Astrocyte (in vitro differentiated cells and primary cell): ENCODE results near the gene HOXB2. TPM values are rescaled to one million over a fixed set of nuclear protein-coding genes. Genes with fewer than 3 reads are reported as not detected.

Source experiments
- DNase-seq: peaks from one replicate; pipeline ENCODE4 v3.0.0-alpha.2; 2010; ENCODE audit warnings: low read depth
- FAIRE-seq: peaks from 2 replicates; lab custom pipeline; 2011; peaks lifted over from hg19 to GRCh38; lab: Jason Lieb, UNC
- H2AFZ ChIP-seq: 2 replicates; pipeline ENCODE4 v1.6.0; 2012; ENCODE audit warnings: low read depth, low read length, inconsistent platforms
- H3K27ac ChIP-seq: 2 replicates; pipeline ENCODE4 v1.5.1; 2011; ENCODE audit warnings: low read depth, low read length, inconsistent platforms
- H3K27me3 ChIP-seq: 2 replicates; pipeline ENCODE4 v1.6.0; 2011; ENCODE audit warnings: low read length, inconsistent platforms; ENCODE audit not compliant: insufficient read depth
- H3K36me3 ChIP-seq: 2 replicates; pipeline ENCODE4 v1.5.1; 2011; ENCODE audit warnings: low read length, inconsistent platforms; ENCODE audit not compliant: insufficient read depth
- H3K4me1 ChIP-seq: 2 replicates; pipeline ENCODE4 v1.5.1; 2011; ENCODE audit warnings: low read length, inconsistent platforms; ENCODE audit not compliant: insufficient read depth
- H3K4me2 ChIP-seq: 2 replicates; pipeline ENCODE4 v1.6.0; 2012; ENCODE audit warnings: low read length, inconsistent platforms
- H3K4me3 ChIP-seq: 2 replicates; pipeline ENCODE4 v1.5.1; 2011; ENCODE audit warnings: low read depth, mild to moderate bottlenecking, low read length, inconsistent platforms; ENCODE audit not compliant: insufficient read depth
- H3K79me2 ChIP-seq: 2 replicates; pipeline ENCODE4 v1.6.0; 2012; ENCODE audit warnings: mild to moderate bottlenecking, low read length, inconsistent platforms; ENCODE audit not compliant: insufficient read depth
- H3K9ac ChIP-seq: 2 replicates; pipeline ENCODE4 v1.6.0; 2012; ENCODE audit warnings: mild to moderate bottlenecking, low read length, inconsistent platforms
- H3K9me3 ChIP-seq: 2 replicates; pipeline ENCODE4 v1.5.1; 2012; ENCODE audit warnings: low read depth, mild to moderate bottlenecking, low read length, inconsistent platforms; ENCODE audit not compliant: insufficient read depth
- H4K20me1 ChIP-seq: 2 replicates; pipeline ENCODE4 v1.6.0; 2012; ENCODE audit warnings: low read length, inconsistent platforms; ENCODE audit not compliant: insufficient read depth
- H3K27ac Mint-ChIP-seq: one replicate; pipeline ENCODE4 v1.8.0; 2021; ENCODE audit warnings: mild to moderate bottlenecking, mixed read lengths; ENCODE audit not compliant: unreplicated experiment
- H3K27me3 Mint-ChIP-seq: one replicate; pipeline ENCODE4 v1.8.0; 2021; ENCODE audit warnings: low read depth, mixed read lengths; ENCODE audit not compliant: unreplicated experiment
- H3K36me3 Mint-ChIP-seq: one replicate; pipeline ENCODE4 v1.8.0; 2021; ENCODE audit warnings: low read depth, mixed read lengths; ENCODE audit not compliant: unreplicated experiment
- H3K4me1 Mint-ChIP-seq: one replicate; pipeline ENCODE4 v1.8.0; 2021; ENCODE audit warnings: low read depth, mixed read lengths; ENCODE audit not compliant: unreplicated experiment
- H3K4me3 Mint-ChIP-seq: one replicate; pipeline ENCODE4 v1.8.0; 2021; ENCODE audit warnings: mild to moderate bottlenecking, moderate library complexity, mixed read lengths; ENCODE audit not compliant: unreplicated experiment
- H3K9me3 Mint-ChIP-seq: one replicate; pipeline ENCODE4 v1.8.0; 2021; ENCODE audit warnings: mild to moderate bottlenecking, mixed read lengths; ENCODE audit not compliant: unreplicated experiment
- EZH2 ChIP-seq: IDR thresholded peaks from 2 replicates; pipeline ENCODE4 v1.6.1; 2012; ENCODE audit warnings: mild to moderate bottlenecking, low read length, inconsistent platforms; ENCODE audit not compliant: insufficient read depth
- total RNA-seq: library from RNA; stranded (reverse); gene quantifications from 2 replicates; pipeline ENCODE4 v1.2.1, GENCODE V29; 2021
- TF ChIP-seq, protein P1 (sequence below): IDR thresholded peaks from 2 replicates; pipeline ENCODE4 v1.5.1; 2011; ENCODE audit warnings: low read depth, mild to moderate bottlenecking, inconsistent platforms, low read length, moderate library complexity; ENCODE audit not compliant: insufficient read depth

The HOXB2 gene
- total RNA-seq, 1 donor from 2014 or later: 0.41 TPM

DNA sequence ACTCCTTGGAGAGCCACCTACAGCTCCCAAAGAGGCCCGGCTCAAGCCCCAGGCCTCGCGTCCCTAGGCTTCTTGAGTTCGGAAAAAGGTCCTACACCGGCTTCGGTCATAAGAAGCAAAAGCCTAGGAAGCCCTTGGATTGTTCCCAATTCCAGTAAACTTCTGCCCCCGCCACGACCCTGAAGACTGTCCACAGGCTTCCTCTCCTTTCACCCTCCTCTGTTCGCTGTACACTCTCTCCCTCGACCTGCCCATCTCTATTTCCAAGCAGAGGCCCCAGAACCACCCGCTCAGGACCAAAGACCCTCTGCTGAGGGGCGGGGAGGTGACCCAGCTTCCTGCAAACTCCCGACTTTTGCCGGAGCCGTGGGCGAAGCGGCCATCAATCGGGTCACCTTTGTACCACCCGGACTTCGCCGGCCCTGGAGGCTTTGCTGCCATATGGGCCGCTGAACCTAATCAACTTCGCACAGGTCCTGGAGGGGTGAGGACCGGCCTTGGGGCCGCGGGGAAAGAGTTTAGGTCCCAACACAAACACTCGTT lies 2.7 kb downstream of the HOXB2 start:
- peaks cover 10% of the 10 kb centered on the region for H3K9me3 Mint-ChIP-seq
- H3K4me3 ChIP-seq: peak overlapping the region; percentile 84
- no peaks in the 10 kb centered on the region for H4K20me1 ChIP-seq
- H3K27ac Mint-ChIP-seq: peak overlapping the region; percentile 77
- H3K4me3 Mint-ChIP-seq: peak overlapping the region; percentile 76
- peaks cover 80% of the 10 kb centered on the region for H3K27me3 Mint-ChIP-seq
- H3K27me3 ChIP-seq: peaks cover 27% of the 10 kb centered on the region
- TF ChIP-seq, protein P1, sequence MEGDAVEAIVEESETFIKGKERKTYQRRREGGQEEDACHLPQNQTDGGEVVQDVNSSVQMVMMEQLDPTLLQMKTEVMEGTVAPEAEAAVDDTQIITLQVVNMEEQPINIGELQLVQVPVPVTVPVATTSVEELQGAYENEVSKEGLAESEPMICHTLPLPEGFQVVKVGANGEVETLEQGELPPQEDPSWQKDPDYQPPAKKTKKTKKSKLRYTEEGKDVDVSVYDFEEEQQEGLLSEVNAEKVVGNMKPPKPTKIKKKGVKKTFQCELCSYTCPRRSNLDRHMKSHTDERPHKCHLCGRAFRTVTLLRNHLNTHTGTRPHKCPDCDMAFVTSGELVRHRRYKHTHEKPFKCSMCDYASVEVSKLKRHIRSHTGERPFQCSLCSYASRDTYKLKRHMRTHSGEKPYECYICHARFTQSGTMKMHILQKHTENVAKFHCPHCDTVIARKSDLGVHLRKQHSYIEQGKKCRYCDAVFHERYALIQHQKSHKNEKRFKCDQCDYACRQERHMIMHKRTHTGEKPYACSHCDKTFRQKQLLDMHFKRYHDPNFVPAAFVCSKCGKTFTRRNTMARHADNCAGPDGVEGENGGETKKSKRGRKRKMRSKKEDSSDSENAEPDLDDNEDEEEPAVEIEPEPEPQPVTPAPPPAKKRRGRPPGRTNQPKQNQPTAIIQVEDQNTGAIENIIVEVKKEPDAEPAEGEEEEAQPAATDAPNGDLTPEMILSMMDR: no peak
- TF ChIP-seq EZH2: peak; percentile 16
- peaks cover 5% of the 10 kb centered on the region for H3K4me1 Mint-ChIP-seq
- no peak overlapping the region for H2AFZ ChIP-seq
- peaks cover 53% of the 10 kb centered on the region for H3K79me2 ChIP-seq
- H3K9ac ChIP-seq: peak overlapping the region; percentile 96
- DNase-seq (no peak), FAIRE-seq (no peak)
- peaks cover 40% of the 10 kb centered on the region for H3K4me1 ChIP-seq
- H3K36me3 Mint-ChIP-seq: peaks cover 2% of the 10 kb centered on the region
- peak overlapping the region; percentile 95 for H3K27ac ChIP-seq
- no peaks in the 10 kb centered on the region for H3K9me3 ChIP-seq
- H3K4me2 ChIP-seq: peak overlapping the region; percentile 83
- no peaks in the 10 kb centered on the region for H3K36me3 ChIP-seq

DNA sequence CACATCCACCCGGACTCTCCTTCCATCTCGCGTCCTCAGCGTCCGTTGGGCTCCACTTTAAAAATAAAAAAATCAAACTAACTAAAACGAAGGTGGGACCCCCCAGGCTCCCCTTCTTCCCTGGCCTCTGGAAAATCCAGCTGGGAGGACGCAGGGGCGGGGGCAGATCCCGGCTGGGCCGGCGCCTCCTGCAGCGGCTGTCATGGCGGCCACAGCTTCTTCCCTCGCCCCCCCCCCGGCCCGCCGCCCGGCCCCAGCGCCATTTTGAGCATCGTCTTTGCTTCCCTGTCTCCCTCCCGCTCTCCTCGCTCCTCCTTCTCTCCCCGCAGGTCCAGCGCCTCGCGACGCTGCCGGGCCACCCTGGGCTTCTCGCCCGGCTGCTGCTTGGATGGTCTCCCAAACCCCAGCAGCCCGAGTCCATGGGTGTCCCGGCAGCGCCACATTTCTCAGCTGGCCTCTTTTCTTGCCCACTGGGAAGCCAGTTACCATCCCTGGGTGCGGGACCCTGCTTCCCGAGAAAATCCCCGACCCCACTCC lies 3.3 kb downstream of the HOXB2 start:
- H3K9me3 ChIP-seq: no peaks in the 10 kb centered on the region
- Mint-ChIP-seq H3K27me3 (peaks cover 78% of the 10 kb centered on the region), H3K27ac (peak overlapping the region; percentile 77), H3K4me3 (peak overlapping the region; percentile 76), H3K9me3 (peaks cover 10% of the 10 kb centered on the region), H3K4me1 (peaks cover 5% of the 10 kb centered on the region), H3K36me3 (peaks cover 2% of the 10 kb centered on the region)
- H3K27me3 ChIP-seq: peaks cover 22% of the 10 kb centered on the region
- H3K27ac ChIP-seq: peak overlapping the region; percentile 95
- H2AFZ ChIP-seq: no peak overlapping the region
- DNase-seq (no peak), FAIRE-seq (no peak)
- H3K4me2 ChIP-seq: peak overlapping the region; percentile 83
- H3K4me1 ChIP-seq: peaks cover 35% of the 10 kb centered on the region
- H3K9ac ChIP-seq: peak overlapping the region; percentile 96
- peaks cover 51% of the 10 kb centered on the region for H3K79me2 ChIP-seq
- no peaks in the 10 kb centered on the region for H3K36me3 ChIP-seq
- peak overlapping the region; percentile 84 for H3K4me3 ChIP-seq
- peak; percentile 57 for TF ChIP-seq EZH2
- TF ChIP-seq, protein P1: no peak
- no peaks in the 10 kb centered on the region for H4K20me1 ChIP-seq

DNA sequence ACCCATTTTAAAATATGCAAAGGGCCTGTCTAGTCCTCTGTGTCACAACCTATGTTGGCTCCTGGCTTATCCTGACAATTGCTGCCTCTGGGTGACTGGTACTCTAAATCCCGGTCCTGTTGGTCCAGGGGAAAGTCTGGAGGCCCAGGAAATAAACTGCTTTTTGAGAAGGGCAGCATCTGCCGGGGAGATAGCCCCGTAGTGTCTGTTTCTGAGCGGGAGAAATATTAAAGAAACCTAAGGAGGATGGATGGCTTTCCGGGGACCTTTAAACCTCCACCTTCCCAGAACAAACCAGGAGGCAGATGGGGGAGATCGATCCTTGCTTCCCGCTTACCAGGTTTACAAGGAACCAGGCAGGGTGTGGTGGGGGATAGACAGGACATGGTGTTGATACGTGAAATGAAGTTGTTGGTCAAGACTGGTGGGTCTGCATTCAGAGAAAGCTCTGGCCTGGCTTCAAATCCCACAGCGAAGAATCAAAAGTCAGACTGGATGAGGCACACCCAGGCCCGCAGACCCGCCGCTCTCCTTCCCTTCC lies 3.8 kb downstream of the HOXB2 start:
- Mint-ChIP-seq H3K9me3 (peaks cover 10% of the 10 kb centered on the region), H3K27me3 (peaks cover 75% of the 10 kb centered on the region), H3K4me1 (peaks cover 5% of the 10 kb centered on the region), H3K36me3 (peaks cover 2% of the 10 kb centered on the region), H3K27ac (no peak overlapping the region), H3K4me3 (peak overlapping the region; percentile 64)
- Histone ChIP-seq H2AFZ (no peak overlapping the region), H3K4me3 (peak overlapping the region; percentile 52), H3K79me2 (peaks cover 48% of the 10 kb centered on the region), H3K4me2 (peak overlapping the region; percentile 83), H4K20me1 (no peaks in the 10 kb centered on the region), H3K9ac (peak overlapping the region; percentile 96), H3K27me3 (peaks cover 19% of the 10 kb centered on the region), H3K9me3 (no peaks in the 10 kb centered on the region), H3K27ac (peak overlapping the region; percentile 95), H3K36me3 (no peaks in the 10 kb centered on the region), H3K4me1 (peaks cover 31% of the 10 kb centered on the region)
- DNase-seq (no peak), FAIRE-seq (no peak)
- TF ChIP-seq EZH2: no peak
- TF ChIP-seq, protein P1: no peak
